SIG-M5 (cell line): ENCODE measurements around the gene GPR151.

Experiments used
- DNase-seq: peaks from one replicate; lab custom pipeline; 2025; lab: John Stamatoyannopoulos, UW

GPR151 gene

GRCh38 chr5:146519554-146519953 lies 3.6 kb upstream of the GPR151 start:
- DNase-seq: no peak

- DNase-seq: no peak
Measured at GRCh38 chr5:146515473-146516150, 378 bp downstream of the GPR151 start.

DNA sequence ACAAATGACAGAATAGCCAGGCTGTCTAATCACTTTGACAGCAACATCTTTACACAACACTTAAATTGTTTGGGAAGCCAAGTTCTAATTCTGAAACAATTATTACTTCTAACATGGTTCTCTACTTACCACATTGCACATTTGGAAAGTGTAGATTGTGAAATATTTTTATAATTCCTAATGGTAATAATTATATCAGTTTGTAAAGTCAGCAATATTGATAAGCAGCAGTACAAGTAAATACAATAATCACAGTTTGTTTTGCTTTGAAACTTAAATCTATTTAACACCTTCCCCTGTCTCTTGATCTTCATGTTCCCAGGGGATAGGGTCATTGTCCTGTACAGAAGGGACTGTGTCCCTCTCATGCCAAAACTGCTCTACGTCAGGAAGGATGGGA lies 1.4 kb downstream of the GPR151 start:
- no peak for DNase-seq

- no peak for DNase-seq
Measured at GRCh38 chr5:146513462-146513861, 2.5 kb downstream of the GPR151 start.

- no peak for DNase-seq
Measured at GRCh38 chr5:146510559-146511125, 5.3 kb downstream of the GPR151 start.

DNA sequence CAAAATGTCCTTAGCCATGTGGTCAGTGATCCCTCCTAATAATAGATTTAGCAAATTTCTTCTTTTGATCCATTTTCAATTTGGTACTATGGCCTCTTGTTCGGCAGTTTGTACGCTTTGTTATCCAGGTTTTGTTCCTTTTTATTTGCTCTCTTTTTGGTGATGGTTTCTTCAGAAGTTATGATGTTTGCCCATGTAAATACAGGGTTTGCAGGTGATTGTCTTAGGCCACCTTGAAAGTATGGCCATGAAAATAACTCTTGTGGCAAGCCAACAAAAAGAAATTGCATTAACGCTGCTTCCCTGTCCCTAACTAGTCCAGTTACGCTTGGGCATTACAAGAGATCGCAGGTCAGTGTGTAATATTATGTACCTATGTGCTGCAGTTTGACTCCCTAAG lies 8.6 kb downstream of the GPR151 start:
- no peak for DNase-seq

- no peak for DNase-seq
Measured at GRCh38 chr5:146499680-146500079, 16.3 kb downstream of the GPR151 start.

DNA sequence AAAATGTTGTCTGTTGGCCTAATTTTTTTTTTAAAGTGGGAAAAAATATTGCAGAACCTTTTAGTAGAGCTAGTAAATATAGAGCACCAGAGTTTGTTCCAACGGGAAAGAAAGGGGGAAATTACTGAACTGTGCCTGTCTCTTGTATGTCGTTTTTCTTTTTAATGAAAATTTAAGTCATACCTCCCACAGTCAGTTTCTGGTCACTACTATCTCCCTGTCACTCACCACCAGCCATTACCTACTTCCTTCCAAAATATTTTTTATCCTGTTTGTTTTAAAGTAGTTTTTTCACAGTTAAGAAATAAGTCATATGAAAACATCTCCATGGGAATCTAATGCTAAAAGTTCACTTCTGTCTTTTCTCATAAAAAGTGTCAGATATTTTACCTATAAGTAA lies 21.3 kb downstream of the GPR151 start:
- no peak for DNase-seq

DNA sequence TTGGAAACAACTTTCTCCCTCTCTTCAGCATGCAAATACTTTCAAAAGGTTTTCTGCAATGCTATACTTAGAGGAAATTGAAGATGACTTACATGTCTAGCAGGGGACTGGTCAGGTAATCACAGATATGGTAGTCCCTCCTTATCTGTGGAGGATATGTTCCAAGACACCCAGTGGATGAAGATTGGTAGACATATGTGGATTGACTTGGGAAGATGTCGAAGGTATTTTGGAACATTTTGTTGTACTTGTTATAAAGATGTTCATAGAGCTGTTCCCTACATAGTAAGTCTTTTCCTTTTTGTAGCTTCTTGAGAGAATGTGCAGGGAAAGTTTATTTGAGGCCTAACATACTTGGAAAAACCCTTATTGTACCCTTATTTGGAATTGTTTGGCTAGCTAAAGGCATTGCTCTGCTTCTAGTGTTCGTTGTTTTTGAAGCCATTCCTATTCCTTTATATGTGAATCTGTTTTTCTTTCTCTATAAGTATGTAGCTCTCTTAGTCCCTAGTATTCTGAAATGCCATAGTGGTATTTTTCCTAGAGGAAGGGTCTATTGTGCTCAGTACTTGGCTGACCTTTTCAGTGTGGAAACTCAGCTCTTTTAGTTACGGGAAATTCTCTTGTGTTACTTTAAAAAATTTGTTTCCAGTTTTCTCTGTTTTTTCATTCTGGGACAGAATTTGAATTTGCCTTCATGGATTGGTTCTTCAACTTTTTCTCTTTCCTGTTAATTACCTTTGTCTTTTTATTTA lies 25.7 kb downstream of the GPR151 start:
- no peak for DNase-seq

DNA sequence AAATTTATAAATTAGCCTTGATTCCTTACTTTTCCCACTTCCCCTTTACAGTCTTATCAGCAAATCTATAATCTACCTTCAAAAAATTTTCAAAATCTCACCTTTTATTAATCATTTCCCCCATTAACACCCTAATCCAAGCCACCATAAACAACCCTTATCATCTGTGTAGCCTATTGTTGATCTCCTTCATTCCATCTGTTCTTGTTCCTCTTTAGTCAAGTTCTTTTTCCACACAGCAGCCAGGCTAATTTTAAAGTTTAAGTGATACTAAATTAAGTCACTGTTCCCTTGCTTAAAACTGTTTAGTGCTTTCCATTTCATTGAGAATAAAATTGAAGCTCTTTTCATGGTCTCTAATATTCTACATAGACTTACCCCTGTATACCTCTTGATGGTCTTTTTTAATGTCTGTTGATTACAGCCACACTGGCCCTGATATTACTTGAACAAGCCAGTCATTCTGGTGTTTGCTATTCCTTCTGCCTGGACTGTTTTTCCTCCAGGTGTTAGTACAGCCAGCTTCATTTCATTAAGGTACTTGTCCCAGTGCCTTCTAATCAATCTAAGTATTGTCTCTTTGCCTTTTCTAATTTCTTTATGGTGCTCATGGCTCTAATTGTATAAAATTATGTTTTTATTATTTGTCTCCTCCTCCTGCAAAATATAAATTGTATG lies 31.1 kb downstream of the GPR151 start:
- no peak for DNase-seq

GRCh38 chr5:146482775-146483174 lies 33.2 kb downstream of the GPR151 start:
- no peak for DNase-seq

- DNase-seq: no peak
Measured at GRCh38 chr5:146475906-146476305, 40.1 kb downstream of the GPR151 start.

GRCh38 chr5:146475190-146475780 lies 40.7 kb downstream of the GPR151 start:
- no peak for DNase-seq

- no peak for DNase-seq
Measured at GRCh38 chr5:146474065-146474464, 41.9 kb downstream of the GPR151 start.

DNA sequence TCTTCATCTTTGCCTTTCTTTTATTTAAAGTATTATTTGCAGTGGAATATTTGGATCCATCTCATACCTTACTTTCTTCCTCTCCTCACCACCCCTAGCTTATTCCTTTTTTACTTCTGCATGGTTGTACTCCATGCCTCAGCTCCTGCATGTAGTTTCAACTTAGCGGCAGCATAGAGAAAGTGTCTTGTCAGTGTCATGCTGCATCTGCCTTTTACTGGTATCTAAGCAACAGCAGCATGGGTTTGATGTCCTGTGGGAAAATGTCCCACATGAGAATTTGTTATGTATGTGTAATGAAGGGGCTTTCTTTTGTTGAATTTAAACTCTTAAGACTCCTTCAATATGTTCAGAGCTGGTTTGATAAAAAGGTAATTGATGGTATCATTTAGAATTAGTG lies 48.2 kb downstream of the GPR151 start:
- no peak for DNase-seq

DNA sequence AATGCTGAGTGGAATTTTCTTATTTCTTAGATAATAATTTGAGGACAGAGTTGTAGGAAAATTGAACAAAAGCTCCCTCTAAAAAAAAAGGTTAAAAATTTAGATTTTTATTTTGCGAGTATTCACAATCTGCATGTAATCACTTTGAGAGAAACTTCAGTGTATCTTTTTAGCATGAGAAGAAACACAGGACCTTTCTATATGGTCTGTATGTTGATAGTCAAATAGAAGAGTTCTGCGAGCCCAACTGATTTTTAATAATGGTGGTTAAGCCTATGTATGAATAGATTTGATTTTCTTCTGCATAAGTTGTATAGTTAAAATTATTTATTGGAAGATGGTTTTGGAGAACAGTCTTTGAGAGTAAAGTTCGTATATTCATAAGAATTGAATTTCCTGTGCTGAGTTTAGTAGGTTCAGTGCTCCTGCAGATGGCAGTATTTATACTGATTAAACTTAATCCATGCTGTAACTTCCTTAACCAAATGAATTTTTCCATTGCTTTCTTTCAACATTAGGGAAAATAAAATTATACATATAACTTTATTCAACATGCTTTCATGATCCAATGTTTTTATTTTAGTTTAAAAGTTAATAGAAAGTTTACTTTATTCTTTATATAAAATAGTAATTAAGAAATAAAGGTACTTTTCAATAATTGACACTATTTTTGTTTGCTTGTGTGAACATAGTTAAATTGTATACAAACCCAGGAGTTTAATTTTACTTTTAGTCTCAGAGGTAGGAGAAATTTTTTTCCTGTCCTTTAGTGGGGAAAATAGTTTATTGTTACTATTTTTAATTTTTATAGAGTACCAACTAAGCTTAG lies 49.3 kb downstream of the GPR151 start:
- DNase-seq: no peak

- no peak for DNase-seq
Measured at GRCh38 chr5:146463446-146463845, 52.5 kb downstream of the GPR151 start.
